HG02973 (cell line): ENCODE measurements around the gene AGBL3.

Experiments
- ATAC-seq: cut with Tn5 transposase; IDR thresholded peaks from one replicate; pipeline ENCODE4 v1.9.1; 2021; ENCODE audit warnings: moderate library complexity; ENCODE audit not compliant: unreplicated experiment

AGBL3 gene

GRCh38 chr7:135143885-135144668 lies 157.8 kb downstream of the AGBL3 start:
- no peak for ATAC-seq

DNA sequence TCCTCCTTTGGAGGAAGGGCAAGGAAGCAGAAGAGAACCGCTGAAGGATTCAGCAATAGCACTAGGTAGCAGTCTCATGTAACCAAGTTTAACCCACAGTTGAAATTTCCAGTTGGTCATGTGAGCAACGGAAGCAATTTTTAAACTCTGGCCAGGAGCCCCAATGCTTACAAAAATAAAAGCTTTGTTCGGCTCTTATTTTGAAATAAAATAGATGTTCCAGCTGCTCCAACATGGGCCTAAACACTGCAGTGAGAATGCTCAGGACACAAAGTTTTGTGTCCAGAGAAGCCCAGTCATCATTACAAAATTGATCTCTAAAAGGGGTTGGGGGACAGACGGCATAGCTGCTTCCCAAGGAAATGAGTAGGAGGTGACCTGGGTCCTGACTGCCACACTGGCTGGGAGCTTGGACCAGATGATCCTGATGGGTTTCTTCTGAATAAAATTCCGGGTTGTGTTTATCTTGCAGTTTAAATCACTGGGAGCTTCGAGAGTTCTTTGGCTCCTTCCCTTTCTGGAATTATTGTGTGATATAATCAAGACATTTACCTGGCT lies 161.1 kb downstream of the AGBL3 start:
- peak; percentile 23 for ATAC-seq

- ATAC-seq = peak; percentile 71
Observed at GRCh38 chr7:135147899-135148721, 161.8 kb downstream of the AGBL3 start, which contains the start of gene TMEM140. Gene TMEM140 (plus strand): TSS chr7:135148072. CDS start chr7:135164442, 16,370 bp downstream.

- no peak for ATAC-seq
Observed at GRCh38 chr7:135150072-135150782, 163.9 kb downstream of the AGBL3 start.

DNA sequence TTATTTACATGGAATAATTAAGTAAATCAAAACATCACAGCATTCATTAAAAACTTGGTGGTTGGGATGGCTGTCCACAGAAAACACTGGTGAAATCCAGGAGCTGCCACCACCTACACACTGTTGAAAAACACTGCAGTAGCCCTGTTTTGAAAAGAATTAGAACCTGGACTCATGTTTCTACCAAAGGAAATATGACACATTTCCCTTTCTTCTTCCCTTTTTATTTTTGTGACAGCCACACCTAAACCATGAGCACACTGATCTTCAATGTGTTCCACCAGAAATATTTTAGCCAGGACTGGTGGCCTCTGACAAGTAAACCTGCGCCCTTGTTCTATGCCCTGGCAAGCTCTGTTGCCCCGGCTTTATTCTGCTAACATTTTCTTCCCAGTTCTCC lies 164.8 kb downstream of the AGBL3 start:
- no peak for ATAC-seq

DNA sequence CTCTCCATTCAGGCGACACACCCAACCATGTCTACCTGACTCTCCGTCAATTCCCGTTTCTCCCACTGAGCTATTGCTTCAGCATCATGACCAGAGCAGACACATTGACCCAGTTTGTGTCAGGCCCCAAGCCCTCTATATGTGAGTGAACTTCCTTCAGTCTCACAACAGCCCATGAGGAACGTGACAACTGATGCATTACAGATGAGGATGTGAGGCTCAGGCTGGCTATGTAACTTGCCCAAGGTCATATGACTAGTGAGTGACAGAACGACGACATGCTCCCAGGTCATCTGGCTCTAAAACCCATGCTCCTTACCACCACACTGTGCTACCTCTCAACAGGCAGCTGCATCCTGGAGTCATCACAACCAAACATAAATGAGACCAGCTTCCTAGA lies 165.2 kb downstream of the AGBL3 start:
- ATAC-seq = no peak

GRCh38 chr7:135152442-135152841 lies 166.1 kb downstream of the AGBL3 start:
- ATAC-seq = no peak

- no peak for ATAC-seq
Observed at GRCh38 chr7:135154734-135155133, 168.4 kb downstream of the AGBL3 start.

DNA sequence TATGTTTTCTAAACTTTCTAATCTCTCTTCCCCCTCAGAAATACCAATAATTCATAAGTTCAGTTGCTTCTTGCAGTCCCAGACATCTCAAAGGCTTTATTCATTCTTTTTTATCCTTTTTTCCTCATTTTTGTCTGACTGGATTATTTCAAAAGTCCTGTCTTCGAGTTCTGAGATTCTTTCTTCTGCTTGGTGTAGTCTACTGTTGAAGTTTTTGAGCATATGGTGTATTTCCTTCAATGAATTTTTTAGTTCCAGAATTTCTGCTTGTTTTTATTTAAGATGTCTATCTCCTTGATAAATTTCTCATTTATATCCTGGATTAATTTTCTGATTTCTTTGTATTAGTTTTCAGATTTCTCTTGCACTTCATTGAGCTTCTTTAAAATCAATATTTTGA lies 170.0 kb downstream of the AGBL3 start:
- ATAC-seq = no peak

DNA sequence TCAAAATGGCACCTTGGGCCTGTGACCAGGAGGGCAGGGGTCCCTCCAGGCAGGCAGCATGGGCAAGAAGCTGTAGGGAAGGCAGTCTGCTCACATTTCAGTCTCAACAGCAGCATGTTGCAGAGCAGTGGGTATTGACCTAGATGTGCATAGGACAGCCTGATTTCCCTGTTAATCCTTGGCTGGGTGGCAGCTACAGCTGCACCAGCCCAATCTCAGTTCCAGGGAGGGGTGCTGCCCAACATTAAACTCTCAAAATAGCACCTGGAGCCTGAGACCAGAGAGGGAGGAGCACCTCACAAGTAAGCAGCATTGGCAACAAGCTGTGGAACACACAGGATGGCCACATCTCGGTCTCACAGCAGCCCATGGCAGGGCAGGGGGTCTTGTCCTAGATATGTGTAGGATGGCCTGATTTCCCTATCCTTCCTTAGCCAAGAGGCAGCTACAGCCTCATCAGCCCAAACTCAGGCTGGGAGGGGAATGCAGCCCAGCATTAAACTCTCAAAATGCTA lies 171.9 kb downstream of the AGBL3 start:
- ATAC-seq = no peak

DNA sequence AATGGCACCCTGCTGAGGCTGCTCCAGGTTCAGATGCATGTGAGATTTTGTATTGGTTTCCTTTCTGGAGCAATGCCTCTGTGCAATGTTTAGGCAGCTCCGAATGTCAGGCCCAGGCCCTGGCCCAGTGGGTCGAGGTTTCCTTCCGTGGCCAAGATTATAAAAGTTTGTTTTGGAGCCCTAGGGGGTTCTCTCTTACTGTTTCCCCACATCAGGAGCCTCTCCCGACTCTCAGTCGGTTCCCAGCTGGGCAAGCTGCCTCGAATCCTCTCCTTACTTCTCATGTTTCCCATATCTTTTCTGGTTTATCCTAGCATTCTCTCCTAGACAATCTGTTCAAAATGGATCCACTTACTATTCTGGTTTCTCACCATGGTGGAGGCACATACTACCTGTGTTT lies 172.6 kb downstream of the AGBL3 start:
- ATAC-seq = no peak

GRCh38 chr7:135159359-135160085 lies 173.2 kb downstream of the AGBL3 start:
- no peak for ATAC-seq

DNA sequence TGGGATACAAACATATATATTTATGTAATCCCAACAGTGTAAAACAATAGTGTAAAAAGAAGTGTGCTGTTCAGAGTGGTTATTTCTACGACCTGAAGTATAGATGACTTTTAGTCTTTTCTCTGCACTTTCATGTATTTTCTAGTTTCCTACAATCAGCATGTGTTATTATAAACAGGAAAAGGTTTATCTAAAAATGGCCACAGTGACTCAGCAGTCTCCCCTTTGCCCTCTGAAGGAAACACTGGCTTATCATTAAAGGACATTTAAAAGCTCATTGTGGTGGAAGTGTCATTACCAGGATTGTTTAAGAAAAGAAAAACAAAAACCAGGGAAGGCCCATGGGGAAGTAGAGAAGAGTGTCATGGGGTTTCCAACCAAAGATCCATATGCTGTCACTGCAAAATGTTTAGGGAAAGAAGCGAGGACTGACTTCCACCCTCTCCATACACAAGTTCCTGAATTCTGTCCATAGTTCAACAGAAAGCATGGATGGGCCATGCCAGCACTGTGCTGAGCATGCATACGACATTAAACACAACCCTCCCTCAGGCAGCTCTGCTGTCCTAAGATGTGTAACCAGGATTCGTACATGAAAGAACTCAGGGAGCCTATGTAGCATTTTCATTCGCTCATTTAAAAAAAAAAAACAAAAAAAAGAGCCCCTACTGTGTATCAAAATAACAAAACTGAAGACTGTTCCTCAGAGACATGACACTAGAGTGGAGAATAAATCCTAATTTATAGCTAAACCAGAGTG lies 174.0 kb downstream of the AGBL3 start:
- ATAC-seq = no peak

- ATAC-seq = no peak
Observed at GRCh38 chr7:135160858-135161653, 174.7 kb downstream of the AGBL3 start.

DNA sequence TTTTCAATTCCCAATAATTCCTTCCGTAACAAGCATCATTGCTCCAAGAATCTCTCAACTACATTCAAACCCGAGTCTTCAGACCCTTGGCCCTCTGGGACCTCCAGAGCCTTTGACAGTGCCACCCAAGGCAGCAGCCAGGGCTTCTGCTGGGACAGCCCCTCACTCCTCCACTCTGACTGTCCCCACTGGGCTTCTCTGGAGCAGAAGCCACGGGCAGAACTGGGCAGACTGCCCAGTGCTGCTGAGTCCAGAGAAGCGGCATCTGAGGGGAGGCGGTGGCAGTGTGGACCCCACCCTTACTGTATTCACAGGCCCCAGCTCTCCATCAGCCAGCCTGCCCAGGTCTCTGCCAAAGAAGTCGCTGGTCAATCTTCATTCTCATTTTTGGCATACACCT lies 175.4 kb downstream of the AGBL3 start:
- ATAC-seq = no peak

DNA sequence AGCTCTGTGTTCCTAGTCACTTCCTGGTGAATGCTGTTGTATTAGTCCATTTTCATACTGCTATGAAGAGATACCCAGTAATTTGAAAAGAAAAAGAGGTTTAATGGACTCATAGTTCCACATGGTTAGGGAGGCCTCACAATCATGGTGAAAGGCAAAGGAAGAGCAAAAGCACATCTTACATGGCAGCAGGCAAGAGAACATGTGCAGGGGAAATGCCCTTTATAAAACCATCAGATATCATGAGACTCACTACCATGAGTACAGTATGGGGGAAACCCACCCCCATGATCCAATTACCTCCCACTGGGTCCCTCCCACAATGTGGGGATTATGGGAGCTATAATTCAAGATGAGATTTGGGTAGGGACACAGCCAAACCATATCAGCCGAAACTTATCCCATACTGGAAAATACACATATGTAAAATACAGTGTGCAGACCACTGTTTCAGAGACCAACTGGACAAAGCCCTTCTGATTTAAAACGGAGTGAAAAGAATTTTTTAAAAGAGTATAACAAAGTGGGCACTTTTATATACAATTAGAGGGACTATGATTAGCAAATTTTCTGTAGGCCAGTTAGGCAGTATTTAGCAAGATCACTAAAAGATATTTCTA lies 176.2 kb downstream of the AGBL3 start:
- ATAC-seq = no peak

DNA sequence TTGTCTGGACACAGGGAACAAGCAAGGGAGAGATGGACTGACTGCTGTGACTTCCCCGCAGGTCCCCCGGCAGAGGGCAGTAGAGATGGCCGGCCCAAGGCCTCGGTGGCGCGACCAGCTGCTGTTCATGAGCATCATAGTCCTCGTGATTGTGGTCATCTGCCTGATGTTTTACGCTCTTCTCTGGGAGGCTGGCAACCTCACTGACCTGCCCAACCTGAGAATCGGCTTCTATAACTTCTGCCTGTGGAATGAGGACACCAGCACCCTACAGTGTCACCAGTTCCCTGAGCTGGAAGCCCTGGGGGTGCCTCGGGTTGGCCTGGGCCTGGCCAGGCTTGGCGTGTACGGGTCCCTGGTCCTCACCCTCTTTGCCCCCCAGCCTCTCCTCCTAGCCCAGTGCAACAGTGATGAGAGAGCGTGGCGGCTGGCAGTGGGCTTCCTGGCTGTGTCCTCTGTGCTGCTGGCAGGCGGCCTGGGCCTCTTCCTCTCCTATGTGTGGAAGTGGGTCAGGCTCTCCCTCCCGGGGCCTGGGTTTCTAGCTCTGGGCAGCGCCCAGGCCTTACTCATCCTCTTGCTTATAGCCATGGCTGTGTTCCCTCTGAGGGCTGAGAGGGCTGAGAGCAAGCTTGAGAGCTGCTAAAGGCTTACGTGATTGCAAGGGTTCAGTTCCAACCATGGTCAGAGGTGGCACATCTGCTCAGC lies 178.2 kb downstream of the AGBL3 start:
- no peak for ATAC-seq

- no peak for ATAC-seq
Observed at GRCh38 chr7:135165862-135166261, 179.6 kb downstream of the AGBL3 start.
